Liver (tissue), 3 donors: Measurements from ENCODE around the gene TENM3.

Experiments
- EGR1 ChIP-seq, 2 donors: IDR thresholded peaks; 2 replicates each; pipeline ENCODE4 v1.6.1; 2016 to 2018; ENCODE audit warnings: antibody characterized with exemption in 2 of 2, low read depth in 2 of 2
- GABPA ChIP-seq, 2 donors: IDR thresholded peaks in 1 of 2; conservative IDR thresholded peaks in 1 of 2; 2 replicates each; pipeline ENCODE4 v1.6.1; 2016; ENCODE audit warnings: antibody characterized with exemption in 2 of 2, mild to moderate bottlenecking in 1 of 2, moderate library complexity in 1 of 2
- JUND ChIP-seq, 2 donors: IDR thresholded peaks; 2 replicates each; pipeline ENCODE4 v1.6.1; 2016; ENCODE audit warnings: antibody characterized with exemption in 2 of 2
- NR2F2 ChIP-seq: IDR thresholded peaks from 2 replicates; pipeline ENCODE4 v1.6.1; 2016; ENCODE audit warnings: antibody characterized with exemption
- RAD21 ChIP-seq, 2 donors: IDR thresholded peaks; 2 replicates each; pipeline ENCODE4 v1.6.1; 2016; ENCODE audit warnings: antibody characterized with exemption in 2 of 2, mild to moderate bottlenecking in 2 of 2
- RXRA ChIP-seq, 2 donors: IDR thresholded peaks; 2 replicates each; pipeline ENCODE4 v1.6.1; 2017 to 2018; ENCODE audit warnings: antibody characterized with exemption in 2 of 2, mild to moderate bottlenecking in 1 of 2
- TAF1 ChIP-seq: conservative IDR thresholded peaks from 2 replicates; pipeline ENCODE4 v1.6.1; 2016; ENCODE audit warnings: antibody characterized with exemption, mild to moderate bottlenecking
- YY1 ChIP-seq: IDR thresholded peaks from 2 replicates; pipeline ENCODE4 v1.6.1; 2016; ENCODE audit warnings: antibody characterized with exemption, mild to moderate bottlenecking
- TF ChIP-seq, protein P1 (sequence below): fragments of 150-350 bp; IDR thresholded peaks from 2 replicates; pipeline ENCODE4 v1.5.1; 2017; ENCODE audit warnings: improper control_type of control experiment, low read depth, low read length; ENCODE audit not compliant: missing input control
- TF ChIP-seq, protein P2 (sequence below): IDR thresholded peaks from 2 replicates; pipeline ENCODE4 v1.6.1; 2016; ENCODE audit warnings: antibody characterized with exemption, mild to moderate bottlenecking
- TF ChIP-seq, protein P3 (sequence below): IDR thresholded peaks from 2 replicates; pipeline ENCODE4 v1.6.1; 2016; ENCODE audit warnings: antibody characterized with exemption
- TF ChIP-seq, protein P4 (sequence below): IDR thresholded peaks from 2 replicates; pipeline ENCODE4 v1.6.1; 2016; ENCODE audit warnings: antibody characterized with exemption
- donor health status: healthy.
- donor health status: healthy.

DNA sequence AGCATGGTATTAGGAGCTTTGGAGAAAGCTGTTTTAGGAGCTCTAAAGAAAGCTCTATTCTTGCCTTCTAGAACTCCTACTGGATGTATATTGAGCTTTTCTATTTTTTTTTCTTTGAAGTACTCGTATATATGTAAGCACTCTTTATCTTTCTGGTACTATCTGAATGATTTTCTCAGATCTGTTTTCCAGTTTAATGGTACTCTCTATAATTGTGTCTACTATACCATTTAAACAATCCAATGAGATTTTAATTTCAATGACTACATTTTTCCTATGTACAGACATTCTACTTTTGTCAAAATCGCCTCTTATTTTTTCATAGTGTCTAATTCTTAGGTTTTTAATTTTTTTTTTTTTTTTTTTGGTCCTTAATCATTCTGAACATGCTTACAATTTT, 345.9 kb downstream of the TENM3 start:
- TF ChIP-seq, protein P1, sequence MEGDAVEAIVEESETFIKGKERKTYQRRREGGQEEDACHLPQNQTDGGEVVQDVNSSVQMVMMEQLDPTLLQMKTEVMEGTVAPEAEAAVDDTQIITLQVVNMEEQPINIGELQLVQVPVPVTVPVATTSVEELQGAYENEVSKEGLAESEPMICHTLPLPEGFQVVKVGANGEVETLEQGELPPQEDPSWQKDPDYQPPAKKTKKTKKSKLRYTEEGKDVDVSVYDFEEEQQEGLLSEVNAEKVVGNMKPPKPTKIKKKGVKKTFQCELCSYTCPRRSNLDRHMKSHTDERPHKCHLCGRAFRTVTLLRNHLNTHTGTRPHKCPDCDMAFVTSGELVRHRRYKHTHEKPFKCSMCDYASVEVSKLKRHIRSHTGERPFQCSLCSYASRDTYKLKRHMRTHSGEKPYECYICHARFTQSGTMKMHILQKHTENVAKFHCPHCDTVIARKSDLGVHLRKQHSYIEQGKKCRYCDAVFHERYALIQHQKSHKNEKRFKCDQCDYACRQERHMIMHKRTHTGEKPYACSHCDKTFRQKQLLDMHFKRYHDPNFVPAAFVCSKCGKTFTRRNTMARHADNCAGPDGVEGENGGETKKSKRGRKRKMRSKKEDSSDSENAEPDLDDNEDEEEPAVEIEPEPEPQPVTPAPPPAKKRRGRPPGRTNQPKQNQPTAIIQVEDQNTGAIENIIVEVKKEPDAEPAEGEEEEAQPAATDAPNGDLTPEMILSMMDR, result no peak
- TF ChIP-seq, protein P2, sequence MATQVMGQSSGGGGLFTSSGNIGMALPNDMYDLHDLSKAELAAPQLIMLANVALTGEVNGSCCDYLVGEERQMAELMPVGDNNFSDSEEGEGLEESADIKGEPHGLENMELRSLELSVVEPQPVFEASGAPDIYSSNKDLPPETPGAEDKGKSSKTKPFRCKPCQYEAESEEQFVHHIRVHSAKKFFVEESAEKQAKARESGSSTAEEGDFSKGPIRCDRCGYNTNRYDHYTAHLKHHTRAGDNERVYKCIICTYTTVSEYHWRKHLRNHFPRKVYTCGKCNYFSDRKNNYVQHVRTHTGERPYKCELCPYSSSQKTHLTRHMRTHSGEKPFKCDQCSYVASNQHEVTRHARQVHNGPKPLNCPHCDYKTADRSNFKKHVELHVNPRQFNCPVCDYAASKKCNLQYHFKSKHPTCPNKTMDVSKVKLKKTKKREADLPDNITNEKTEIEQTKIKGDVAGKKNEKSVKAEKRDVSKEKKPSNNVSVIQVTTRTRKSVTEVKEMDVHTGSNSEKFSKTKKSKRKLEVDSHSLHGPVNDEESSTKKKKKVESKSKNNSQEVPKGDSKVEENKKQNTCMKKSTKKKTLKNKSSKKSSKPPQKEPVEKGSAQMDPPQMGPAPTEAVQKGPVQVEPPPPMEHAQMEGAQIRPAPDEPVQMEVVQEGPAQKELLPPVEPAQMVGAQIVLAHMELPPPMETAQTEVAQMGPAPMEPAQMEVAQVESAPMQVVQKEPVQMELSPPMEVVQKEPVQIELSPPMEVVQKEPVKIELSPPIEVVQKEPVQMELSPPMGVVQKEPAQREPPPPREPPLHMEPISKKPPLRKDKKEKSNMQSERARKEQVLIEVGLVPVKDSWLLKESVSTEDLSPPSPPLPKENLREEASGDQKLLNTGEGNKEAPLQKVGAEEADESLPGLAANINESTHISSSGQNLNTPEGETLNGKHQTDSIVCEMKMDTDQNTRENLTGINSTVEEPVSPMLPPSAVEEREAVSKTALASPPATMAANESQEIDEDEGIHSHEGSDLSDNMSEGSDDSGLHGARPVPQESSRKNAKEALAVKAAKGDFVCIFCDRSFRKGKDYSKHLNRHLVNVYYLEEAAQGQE, result no peak
- TF ChIP-seq TAF1, result no peak
- TF ChIP-seq, protein P3, sequence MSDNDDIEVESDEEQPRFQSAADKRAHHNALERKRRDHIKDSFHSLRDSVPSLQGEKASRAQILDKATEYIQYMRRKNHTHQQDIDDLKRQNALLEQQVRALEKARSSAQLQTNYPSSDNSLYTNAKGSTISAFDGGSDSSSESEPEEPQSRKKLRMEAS, result no peak
- TF ChIP-seq RAD21 (IDR thresholded peaks at IDR 0.05), result no peak
- no peak for TF ChIP-seq JUND (IDR thresholded peaks at IDR 0.05)
- TF ChIP-seq GABPA (IDR thresholded peaks at IDR 0.05 in 1 of 2, conservative IDR thresholded peaks at IDR 0.05 in 1 of 2), result no peak
- TF ChIP-seq NR2F2, result no peak
- TF ChIP-seq YY1, result no peak
- TF ChIP-seq, protein P4, sequence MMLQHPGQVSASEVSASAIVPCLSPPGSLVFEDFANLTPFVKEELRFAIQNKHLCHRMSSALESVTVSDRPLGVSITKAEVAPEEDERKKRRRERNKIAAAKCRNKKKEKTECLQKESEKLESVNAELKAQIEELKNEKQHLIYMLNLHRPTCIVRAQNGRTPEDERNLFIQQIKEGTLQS, result no peak
- no peak for TF ChIP-seq EGR1 (IDR thresholded peaks at IDR 0.05; ENCODE audit: low read depth in 2 of 2)
- TF ChIP-seq RXRA (IDR thresholded peaks at IDR 0.05), result no peak
